Retinal pigment epithelial cell (primary cell): ENCODE data around the gene XXYLT1.

Source experiments
- DNase-seq: peaks from one replicate; pipeline ENCODE4 v3.0.0-alpha.2; 2010; ENCODE audit warnings: low read depth
- H3K4me3 ChIP-seq: 2 replicates; pipeline ENCODE4 v1.5.1; 2011; ENCODE audit warnings: mild to moderate bottlenecking, low read length, control low read depth, moderate library complexity
- TF ChIP-seq, protein P1 (sequence below): conservative IDR thresholded peaks from 2 replicates; pipeline ENCODE4 v1.5.1; 2011; ENCODE audit warnings: low read depth, low read length, control low read depth, inconsistent platforms

Gene XXYLT1

DNA sequence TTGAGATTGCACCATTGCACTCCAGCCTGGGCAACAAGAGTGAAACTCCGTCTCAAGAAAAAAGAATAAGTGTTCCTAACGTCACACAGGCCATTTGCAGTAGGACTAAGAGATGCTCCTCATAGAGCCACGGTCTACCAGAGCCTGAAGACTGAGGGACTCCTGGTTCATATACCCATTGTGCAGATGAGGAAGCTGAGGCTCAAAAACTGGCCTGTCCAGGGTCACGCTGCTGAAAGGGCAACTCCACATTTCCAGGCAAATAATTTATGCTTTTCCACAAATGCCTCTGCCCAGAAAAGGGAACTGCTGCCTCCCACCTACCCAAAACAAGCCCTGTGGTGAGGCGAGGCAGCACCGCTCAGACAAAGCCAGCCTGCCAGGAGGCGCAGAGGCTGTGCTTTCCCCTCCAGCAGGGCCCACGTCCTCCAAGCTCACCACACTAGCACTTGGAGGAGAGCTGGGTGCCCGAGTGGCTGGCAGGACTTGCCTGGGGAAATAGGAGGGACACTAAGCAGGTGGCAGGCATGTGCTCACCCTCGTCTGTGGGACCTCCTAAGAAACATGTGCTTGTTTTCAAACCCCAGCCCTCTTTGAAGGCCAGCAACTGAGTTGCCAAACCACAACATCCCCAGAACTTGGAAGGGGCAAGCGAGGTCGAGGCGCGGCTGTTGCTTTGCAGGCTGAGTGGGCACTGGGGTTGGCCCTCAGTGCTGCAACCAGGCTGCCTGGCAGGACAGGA, 195.6 kb downstream of the XXYLT1 start:
- no peak overlapping the region for H3K4me3 ChIP-seq
- DNase-seq, result peak; percentile 3
- TF ChIP-seq, protein P1, sequence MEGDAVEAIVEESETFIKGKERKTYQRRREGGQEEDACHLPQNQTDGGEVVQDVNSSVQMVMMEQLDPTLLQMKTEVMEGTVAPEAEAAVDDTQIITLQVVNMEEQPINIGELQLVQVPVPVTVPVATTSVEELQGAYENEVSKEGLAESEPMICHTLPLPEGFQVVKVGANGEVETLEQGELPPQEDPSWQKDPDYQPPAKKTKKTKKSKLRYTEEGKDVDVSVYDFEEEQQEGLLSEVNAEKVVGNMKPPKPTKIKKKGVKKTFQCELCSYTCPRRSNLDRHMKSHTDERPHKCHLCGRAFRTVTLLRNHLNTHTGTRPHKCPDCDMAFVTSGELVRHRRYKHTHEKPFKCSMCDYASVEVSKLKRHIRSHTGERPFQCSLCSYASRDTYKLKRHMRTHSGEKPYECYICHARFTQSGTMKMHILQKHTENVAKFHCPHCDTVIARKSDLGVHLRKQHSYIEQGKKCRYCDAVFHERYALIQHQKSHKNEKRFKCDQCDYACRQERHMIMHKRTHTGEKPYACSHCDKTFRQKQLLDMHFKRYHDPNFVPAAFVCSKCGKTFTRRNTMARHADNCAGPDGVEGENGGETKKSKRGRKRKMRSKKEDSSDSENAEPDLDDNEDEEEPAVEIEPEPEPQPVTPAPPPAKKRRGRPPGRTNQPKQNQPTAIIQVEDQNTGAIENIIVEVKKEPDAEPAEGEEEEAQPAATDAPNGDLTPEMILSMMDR, result no peak

DNA sequence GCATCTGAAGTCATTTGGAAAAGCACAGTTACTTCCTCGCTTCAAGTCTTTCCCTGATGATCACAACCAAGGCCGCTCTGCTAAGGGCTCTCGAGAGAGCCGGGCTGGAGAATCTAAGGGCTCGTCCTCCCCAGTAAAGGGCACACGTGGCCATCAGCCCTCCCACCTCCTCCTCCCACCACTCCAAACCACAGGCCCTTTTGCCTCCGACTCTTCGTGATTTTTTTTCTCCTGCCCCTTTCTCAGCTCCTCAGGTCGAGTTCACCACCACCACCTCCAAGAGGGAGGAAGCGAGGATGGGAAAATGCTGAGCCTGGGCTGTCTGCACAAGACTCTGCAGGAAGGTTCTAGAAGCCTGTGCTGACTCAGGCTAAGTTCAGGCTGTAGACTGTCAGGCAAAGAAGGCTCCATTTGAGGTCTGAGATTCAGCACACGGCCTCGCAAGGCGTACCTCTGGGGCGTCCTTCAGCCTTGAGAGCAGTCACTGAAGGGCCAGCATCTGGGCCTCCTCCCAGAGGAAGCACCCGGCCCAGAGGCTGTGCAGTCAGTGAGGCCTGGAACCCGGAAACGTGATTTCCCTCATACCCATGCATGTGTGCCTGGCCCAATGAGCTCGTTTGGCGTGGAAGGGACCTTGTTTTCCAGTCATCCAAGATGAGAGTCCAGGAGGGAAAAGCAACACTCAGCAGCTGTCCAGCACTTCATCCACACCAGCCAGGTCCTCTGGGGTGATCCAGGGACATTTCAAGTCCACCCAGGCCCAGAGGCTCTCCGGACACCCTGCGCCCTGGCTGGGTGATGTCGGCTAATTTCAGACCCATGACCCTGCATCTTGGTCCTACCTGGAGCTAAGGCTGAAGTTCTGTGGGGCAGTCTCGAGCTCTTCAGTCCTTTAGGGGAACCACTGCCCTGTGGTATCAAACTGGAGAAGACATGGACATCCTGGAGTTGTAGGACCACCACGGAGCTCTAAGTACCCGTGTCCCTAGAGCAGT, 196.8 kb downstream of the XXYLT1 start:
- no peak for DNase-seq
- TF ChIP-seq, protein P1, result no peak

DNA sequence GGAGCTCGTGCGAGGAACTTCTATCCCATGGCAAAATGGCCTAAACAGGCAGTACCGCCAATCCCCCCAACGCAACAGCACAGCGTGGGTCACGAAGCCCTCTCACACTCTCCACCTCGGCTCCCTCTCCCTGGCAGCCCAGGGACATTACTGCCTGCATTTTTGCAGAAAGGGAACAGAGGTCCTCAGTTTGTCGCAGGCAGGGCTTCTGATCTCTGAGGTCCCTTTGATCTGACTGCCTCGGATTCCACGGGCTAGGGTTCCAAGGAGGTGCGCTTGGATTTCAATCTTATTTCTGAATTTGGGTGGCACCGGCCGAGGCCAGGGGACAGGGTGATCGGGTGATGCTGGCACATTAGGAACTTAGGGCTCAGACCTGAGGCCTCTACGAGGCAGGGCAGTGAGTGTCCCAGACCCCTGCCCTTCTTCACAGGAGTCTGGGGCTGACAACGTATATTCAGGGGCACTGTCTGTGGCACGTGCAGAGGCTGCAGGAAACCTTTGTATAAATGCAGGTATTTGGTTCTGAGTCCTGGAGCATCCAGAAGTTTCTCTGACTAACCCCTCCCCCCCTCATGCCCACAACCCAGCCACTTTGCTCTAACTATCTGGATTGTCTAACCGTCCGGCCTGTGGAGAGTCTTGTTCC, 197.9 kb downstream of the XXYLT1 start:
- H3K4me3 ChIP-seq, result no peak overlapping the region
- DNase-seq, result no peak
- TF ChIP-seq, protein P1, result no peak

More for the DNA sequence above, 196.8 kb downstream of the XXYLT1 start:
- no peak overlapping the region for H3K4me3 ChIP-seq

DNA sequence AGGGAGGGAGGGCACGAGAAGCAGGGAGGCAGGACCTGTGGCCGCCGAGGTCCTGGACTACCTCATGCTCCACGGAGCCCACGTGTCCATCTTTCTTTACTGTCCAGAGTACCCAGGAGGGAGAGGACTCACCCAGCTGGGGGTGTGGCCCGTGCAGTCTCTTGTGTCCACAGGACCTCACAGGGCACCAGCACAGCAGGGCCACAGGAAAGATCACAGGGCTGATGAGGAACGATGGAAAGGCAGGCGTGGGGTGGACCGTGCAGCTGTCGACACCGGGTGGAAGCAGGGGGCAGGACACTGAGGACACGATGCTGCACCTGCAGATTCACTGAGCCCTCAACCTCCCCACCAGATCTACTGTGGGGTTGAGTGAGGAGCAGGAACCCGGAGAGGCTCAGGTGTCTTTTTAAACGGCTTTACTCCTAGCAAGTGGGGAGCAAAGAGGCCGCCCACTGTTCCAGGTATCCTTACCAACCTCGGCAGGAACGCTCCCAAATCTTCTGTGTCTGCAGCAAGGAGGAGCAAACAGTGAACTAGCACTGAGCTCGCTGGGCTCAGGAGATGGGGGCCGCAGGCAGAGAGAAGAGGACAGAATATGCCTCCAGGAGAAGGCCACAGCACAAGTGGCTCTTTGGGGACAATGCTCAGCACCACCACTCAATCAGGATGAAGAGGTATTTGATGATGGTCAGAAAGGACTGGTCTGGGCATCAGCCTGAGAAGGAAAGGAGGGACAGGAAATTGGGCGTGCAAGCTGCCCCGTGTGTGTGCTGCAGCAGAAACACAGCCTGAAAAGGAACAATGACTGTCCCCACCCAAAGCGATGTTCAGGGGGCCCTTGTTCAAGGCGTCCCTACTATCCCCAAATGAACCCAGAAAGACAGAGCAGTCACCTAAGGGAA, 198.8 kb downstream of the XXYLT1 start:
- DNase-seq, result no peak

DNA sequence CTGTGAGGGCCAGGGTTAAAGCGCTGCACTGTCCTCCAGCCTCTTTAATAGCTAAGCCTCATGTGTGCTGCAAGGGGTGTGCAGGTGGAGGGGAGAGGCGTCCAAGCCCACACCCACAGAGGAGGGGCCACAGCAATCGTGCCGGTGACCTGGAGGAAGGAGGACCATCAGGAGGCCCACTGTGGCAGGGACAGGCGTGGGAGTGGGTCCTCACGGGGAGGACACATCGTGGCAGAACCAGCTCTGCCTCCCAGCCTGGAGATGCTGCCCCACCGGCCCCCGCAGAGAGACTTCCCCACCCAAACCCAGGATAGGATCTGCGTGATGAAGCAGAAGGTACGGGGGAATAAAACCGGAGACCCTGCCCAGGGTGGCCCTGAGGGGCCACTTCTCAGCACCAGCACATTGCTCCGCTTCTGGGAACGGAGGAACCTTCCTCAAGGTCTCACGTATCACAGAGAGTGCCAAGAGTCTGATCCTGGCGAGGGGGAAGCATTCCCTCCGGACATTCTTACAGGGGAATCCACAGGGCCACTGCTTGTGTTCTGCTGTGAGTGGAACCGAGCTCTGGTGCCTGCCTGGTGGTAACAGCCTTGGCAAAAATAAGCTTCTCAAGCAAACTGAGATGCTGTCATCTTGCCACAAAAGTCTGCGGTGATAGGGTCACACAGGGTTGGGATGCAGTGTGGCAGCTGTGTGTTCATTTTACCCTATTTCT, 199.8 kb downstream of the XXYLT1 start:
- TF ChIP-seq, protein P1, result no peak
- DNase-seq, result no peak
- no peak overlapping the region for H3K4me3 ChIP-seq

More for the DNA sequence above, 198.8 kb downstream of the XXYLT1 start:
- TF ChIP-seq, protein P1, result no peak
- no peak overlapping the region for H3K4me3 ChIP-seq
